HG02884 (cell line): Measurements from ENCODE around the gene ERFE.

Experiments used
- ATAC-seq: cut with Tn5 transposase; IDR thresholded peaks from one replicate; pipeline ENCODE4 v1.9.1; 2021; ENCODE audit warnings: mild to moderate bottlenecking, moderate library complexity; ENCODE audit not compliant: unreplicated experiment

ERFE gene

DNA sequence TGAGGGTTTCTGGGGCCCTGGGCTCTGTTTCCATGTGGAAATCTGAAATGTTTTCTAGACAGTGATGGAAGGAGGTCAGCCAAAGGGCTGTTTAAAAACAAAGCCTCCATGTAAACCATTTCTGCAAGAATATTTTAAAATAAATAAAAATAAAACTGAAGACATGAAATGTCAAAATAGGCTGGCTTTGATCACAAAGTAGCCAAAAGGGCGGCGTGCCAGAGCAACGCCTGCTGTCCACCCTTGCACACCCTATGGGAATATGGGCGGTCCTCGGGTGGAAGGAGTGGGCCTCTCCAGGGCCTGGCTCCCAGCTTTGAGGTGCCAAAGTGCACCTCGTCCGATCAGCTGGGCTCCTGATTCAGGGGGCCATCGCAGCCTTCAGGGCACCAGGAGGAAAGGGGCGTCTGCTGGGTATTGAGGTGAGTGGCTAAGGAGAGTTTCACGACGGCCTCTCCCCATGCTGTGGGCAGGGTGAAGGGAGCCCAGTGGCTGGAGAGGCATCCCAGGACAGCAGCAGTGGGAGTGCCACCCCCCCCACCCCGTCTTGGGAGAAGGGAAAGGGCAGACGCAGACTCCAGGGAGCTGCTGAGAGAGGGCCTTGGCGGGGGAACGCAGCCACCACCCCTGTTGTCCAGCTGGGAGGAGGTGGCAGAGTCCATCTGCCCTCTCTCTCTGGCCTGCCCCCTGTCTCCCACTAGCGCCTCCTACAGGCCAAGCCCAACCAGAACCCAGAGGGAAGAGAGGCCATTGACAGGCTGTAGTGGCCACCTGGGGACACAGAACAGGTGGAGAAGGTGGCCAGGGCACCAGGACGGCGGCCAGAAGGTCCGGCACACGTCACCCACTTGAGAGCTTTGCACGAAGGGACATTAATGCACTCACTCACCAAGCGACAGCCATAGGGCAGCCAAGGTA, 5.7 kb upstream of the ERFE start:
- no peak for ATAC-seq

DNA sequence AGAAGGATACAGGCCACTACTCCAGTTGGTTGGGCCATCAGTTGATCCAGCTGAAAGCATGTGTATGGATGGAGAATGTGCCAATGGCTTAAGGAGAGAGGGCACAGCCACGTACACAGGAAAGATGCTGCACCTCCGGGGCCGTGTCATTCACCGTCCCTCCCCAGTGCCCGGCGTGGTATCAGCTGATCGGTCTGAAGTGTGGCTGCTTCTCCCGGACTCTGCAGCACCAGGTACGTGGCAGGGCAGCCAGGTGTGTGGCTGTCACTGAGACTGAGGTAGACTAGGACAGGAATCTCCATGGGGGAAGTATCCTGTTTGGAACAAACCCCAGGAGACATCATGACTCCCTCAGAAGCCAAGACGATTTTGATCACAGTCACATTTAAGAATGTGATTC, 4.2 kb upstream of the ERFE start:
- ATAC-seq = no peak

DNA sequence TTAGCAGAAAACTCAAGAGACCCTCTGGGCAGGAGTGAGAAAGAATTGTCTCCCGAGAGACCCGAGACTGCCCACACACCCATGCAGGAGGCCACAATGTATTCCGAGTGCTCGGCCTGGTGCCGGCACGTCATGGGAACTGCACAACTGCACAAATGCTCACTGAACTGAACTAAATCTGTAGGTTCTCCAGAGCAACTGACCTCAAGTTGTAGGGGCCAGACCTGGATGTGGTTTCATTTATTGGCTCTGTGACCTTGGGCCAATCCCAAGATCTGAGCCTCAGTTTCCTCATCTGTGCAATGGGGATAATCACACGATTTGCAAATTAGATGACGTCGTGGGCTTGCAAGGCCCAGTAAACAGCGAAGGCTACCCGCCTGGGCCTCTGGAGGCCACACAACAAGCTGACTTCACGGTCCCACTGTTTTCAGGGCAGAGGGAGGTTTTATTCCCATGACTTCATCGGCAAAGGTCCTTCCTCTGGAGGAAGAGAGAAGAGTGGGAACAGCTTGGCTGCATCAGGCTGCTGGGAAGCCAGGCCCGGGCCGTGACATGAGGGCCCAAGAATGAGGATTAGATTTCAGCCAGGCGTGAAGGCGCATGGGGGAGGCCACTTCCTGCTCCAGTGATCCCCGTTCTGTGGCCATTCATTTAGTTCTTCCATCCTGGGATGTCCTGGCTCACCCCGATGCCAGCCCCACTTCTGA, 3.6 kb upstream of the ERFE start:
- ATAC-seq = no peak

DNA sequence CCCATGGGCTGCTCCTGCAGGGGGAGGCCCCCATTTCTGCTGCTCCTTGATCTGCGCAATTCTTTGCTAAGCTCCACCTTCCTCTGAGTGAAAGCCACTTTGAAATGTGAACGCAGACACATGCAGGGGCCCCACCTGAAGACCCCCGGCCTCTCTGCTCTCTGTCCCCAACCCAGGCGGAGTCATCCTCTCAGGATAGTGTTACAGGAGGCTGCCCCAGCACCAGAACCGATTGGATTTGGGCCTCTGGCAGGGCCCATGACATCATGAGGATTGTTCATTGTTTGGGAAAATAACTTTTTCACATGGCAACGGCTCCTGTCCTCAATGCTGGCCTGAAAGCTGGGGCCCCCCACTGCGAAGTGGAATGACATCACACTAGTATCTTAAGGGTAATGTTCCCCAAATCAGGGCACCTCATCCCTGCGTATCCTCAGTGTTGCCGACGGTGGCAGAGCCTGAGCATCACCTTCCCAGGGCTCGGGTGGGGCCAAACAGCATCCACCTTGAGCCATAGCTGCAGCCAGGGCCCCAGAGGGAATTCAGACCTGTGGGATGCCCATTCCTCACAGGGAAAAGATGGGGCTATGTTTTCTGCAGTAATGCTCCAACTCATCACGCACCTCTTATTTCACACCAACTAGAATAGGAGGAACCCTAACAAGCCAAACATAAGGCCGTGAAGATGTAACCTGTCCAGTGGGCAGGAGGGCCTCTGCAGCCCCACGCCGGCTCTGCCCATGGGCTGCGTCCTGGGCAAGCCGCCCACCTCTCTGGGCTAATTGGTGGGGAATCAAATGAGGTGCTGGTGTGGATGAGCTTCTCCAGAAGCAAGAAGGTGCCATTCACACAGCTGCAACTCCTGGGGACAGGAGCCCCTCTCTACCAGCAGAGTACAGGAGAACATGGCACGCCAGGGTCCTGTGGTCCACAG, 2.7 kb upstream of the ERFE start:
- no peak for ATAC-seq

DNA sequence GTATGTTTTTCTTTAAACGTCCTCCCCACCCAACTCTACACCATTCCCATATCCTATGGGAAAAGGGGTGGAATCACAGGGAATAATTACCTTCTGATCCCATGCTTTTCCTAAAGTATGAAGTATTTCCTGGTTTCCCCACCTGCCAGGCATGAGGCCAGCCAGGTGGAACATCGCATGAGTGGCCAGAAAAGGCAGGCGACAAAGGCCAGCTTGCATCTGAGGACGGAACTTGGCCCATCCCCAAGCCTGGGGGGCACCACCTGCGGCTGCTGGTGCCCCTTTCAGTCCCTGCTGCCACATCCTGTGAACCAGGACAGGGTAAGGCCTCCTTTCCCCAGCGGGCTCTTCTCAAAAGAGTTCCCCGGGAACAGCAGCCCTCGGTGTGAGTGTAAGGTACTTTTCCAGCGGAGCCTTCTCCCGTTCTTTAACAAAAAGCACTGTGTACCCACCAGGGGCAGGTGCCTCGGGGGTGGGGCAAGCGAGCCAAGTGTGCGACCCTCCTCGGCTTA, 1.2 kb upstream of the ERFE start:
- ATAC-seq = no peak

DNA sequence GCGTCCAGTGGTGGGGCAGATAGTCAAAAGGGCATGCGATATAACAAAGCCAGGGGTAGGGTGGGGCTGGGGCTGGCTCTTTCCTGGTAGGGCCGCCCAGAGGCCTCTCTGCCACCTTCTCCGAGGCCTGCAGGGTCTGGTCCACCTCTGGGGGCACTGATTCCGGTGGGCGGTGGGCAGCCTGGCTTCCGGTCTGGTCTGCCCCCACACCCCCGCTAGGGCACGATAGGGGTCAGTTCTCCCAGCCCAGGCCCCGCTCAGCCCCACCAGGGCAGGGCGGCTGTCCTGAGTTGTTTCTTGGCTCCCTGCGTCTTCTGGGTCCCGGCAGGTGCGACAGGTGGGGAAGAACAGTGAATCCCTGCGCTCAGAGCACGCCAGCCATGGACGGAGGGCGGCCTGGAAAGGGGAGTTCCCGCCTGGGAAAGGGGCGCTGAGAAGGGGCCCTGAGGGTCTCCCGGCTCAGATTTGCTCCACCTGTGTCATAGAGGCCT, 707 bp upstream of the ERFE start:
- no peak for ATAC-seq

DNA sequence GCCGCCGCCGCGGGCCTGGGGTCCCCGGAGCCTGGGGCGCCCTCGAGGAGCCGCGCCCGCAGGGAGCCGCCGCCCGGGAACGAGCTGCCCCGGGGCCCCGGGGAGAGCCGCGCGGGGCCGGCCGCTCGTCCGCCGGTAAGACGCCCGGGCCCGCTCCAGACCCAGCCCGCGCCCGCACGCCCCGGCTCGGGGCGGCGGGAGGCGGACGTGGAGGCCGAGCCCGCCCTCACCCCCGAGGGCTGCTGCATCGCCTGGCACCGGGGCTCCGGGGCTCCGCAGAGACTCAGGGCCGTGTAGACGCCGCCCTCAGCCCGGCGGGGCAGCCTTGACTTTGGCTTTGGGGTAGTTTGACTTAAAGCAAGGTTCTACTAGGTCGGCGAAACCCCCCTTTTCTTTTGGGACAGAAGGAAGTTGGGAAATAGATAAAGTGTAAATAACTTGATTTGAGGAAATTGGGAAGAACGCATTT, 335 bp downstream of the ERFE start:
- no peak for ATAC-seq

DNA sequence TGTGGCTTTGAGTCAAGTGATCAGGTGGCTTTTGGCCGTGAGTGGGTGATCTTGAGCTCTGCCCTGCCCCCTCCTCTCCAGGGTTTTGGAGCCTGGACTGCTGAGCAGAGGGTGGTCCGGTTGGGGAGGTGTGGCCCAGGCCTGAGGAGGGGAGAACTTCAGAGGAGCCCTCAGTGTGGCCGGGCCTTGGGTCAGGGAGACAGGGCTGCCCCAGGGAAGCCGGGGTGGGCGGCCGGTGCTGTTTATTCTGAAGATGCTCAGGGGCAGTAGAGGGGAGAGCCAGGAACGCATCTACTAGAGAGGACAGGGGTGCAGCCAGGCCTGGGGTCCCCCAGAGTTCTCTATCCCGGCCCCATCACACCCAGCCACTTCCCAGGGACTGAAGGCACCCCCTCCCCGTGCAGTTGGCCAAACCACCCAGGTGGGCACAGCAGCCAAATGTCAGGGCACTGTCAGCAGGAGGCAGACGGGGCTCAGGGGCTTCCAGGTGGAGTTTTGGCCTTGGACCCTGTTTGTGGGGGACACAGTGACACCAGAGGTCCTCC, 963 bp downstream of the ERFE start:
- no peak for ATAC-seq

DNA sequence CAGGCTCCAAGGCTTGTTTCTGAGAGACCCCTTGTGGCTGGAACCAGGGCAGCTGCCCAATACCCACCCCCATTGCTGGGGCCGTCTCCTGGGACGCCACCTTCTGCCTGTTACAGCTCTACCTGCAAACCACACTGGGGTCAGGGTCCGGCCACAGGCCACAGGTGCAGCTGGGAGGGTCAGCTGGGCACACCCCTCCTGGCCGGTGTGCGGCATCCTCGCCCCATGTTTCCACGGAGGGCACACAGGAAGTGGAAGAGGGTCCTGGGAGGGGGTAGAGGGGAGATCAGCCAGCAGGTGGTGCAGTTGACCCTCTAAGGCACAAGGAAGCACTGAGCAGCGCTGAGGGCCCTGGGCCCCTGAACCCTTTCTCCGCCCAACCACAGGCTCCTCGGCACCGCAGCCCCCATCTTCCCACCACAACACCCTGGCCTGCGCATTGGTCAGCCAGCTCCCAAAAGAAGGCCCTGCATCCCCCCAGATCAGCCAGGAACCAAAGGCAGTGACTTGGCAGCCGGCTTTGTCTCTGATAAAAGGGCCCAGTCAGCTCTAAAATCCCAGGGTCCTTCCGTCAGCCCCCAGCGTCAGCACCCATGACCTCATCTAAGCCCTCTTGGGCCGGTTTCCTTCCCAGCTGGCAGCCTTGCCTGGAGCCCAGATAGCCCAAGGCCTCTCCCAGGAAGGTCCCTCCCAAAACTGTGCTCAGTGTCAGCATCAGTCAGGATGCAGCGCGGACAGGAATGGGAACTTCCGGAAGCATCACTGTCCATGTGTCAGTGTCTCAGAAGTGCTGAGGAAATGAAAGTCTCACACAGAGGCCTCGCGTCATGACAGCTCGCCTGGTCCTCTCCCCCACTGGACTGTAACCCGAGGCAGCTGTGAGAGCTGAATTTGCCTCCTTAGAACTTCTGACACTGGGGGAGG, 1.7 kb downstream of the ERFE start:
- ATAC-seq = no peak

DNA sequence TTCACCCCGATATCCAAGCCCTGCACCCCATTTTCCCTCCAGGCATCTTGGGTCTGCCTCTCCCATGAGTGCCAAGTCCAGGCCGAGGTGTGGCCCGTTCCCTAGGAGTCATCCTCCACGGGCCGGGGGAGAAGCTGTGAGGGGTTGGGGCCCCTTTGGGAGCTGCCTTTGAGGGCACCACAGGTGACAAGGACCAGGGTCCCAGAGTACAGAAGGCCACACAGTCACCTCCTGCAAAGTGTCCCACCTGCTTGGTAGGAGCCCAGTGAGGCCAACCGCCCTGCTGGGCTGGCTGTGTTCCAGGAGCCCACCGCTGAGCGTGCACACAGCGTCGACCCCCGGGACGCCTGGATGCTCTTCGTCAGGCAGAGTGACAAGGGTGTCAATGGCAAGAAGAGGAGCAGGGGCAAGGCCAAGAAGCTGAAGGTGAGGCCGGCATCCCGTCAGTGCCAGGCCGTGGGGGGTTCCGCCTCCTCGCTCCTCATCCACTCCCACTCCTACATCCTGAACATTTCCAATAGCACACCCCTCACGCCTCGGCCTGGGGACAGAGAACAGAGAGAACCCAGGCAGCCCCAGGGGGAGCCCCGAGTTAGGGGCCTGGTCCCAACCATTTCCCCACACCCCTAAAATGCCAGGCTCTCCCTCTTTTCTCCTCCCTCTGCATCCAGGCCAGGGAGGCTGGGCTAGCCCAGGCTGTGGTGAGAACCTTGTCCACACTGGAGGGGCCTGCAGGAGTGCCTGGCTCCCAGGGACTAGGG, 2.7 kb downstream of the ERFE start:
- no peak for ATAC-seq

DNA sequence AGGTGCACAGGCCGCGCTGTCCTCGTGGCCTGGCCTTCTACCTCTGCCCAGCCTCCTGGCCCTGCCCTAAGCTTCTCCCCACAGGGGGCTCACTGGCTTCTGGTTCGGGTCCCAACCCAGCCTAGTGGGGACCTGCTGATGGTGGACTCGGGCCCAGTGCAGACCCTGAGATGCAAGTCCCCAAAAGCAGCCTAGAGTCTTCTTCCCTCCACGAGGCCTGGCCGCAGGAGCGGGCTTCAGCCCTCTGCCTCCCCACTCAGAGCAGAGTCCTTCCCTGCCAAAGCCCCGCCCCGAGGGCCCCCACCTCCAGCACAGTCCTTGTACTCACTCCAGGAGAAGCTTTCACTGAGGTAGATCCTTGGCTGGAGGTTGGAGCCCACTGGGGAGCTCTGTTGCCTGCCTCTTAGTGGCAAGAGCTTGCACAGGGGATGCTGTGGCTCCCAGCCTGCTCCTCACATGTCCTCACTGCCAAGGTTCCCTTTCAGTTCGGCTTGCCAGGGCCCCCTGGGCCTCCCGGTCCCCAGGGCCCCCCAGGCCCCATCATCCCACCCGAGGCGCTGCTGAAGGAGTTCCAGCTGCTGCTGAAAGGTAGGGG, 3.6 kb downstream of the ERFE start:
- ATAC-seq = no peak

DNA sequence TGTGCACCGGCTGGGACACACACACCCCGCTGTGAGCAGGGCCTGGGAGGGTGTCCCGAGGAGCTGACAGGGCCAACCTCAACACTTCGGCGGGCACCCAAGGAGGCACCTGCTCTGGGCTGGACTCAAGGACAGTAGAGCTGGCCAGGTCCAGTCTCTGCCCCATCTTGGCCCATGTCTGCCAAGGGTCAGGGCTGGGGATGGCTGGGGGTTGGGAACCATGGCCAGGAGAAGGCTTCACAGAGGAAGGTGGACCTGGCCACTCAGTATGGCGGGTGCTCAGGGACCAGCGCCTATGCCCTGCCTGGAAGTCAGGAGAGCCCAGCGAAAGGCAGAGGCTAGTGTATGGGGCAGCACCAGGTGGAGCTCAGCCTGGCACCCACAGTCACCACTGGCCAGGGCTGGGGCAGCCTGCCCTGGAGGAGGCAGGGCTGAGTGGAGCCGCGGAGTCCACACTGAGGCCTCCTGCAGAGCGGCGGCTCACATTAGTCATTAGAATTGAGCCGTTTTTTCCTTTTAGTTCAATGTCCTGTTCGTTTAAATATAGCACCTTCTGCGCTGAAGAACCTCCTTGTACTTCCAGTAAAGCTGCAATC, 4.2 kb downstream of the ERFE start:
- ATAC-seq = no peak

DNA sequence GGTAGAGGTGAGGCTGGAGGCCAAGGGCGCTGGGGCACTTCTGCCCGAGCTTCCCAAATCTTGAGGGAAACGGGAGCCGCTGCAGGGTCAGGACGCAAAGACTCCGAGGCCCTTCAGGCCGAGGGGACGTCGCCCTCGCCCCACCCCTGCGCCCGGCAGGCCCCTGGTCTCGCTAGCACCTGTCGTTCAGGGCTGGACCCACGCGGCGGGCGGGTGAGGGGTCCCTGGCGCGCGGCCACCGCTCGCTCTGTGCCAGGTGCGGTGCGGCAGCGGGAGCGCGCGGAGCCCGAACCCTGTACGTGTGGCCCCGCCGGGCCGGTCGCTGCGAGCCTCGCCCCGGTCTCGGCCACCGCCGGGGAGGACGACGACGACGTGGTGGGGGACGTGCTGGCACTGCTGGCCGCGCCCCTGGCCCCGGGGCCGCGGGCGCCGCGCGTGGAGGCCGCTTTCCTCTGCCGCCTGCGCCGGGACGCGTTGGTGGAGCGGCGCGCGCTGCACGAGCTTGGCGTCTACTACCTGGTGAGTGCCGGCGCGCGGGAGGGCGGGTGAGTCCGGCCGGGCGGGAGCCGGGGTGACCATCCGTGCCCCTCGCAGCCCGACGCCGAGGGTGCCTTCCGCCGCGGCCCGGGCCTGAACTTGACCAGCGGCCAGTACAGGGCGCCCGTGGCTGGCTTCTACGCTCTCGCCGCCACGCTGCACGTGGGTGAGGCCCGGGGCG, 4.9 kb downstream of the ERFE start:
- ATAC-seq = no peak

DNA sequence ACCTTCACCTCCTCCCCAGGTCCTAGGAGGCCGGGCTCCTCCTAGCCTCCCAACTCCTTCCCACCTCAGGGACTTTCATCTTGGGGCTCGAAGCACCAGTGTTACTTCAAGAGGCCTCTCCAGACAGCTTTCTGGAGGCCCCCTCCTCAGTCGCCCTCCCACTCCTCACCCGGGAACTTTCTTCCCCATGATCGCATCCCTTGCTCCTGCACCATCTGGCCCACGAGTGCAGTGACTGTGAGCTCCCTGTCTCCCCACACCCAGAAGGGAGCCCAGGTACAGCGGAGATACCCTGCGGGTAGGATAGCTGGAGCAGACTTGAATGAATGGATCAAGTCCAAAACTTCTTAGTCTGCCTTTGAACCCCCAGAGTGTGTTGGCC, 6.1 kb downstream of the ERFE start:
- ATAC-seq = no peak

DNA sequence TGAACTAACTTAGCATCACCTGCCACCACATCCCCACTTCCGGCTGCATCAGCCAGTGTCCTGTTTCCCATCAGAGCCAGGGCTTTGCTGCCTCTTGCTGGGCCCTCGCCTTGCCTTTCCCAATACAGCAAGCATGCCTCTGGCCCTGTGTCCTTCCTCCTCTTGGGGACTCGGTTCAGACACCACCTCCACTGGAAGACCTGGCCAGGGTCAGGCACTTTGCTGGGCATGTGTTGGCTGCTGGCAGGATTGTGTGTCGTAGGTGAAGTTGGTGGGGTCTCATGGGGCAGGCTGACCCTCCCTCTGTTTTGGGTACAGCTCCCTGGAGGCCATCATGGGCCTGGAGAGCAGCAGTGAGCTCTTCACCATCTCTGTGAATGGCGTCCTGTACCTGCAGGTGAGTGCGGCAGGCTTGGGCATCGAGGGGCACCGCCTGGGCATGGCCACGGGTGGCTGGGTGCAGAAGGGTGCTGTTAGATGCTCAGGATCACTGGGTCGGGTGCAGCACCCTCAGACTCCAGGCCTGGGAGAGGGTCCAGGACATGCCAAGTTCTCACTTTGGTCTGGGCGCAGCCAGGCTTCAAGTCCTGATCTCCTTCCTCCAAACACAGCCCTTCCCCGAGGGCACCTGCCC, 6.6 kb downstream of the ERFE start:
- no peak for ATAC-seq

DNA sequence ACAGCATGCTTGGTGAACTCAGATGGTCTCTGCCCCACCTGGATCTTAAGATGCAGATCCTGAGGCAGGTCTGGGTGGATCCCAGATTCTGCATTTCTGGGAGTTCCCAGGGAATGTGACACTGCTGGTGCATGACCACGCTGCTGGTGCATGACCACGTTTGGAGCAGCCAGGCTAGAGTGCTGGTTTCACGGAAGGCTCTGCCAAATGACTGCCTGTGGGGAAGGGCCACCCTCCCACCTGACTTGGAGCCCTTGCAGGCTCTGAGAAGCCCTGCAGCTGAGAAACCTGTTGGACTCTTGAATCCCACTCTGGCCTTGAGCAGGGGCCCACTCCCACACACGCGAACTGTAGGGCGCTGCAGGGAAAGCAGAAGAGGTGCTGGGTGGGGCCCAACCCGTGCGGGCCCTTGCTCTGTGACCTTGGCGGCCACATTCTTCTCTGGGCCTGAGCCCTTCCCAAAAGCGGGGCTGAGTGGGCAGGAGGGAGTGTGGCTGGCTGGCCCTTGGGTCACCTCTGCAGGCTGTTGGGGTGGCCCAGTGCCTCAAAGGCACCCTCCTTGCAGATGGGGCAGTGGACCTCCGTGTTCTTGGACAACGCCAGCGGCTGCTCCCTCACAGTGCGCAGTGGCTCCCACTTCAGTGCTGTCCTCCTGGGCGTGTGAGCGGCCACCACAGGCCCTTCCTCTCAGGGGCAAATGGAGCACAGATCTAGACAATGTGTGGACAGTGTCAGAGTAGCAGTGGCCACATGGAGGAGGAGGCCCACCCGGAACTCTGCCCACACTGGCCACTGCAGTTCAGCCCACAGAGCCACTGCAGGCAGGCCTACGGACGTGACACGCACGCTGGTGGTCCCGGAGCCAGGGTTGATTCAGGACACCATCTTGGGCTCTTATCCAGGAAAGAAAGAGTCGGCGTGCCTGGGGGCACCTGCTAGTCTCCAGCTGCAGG, 7.9 kb downstream of the ERFE start:
- ATAC-seq = no peak
